Activated T-helper 17 cell treated with anti-CD3 and anti-CD28 coated beads, Interleukin-2, amount 50 U/mL, for 72 hours (primary cell): Measurements from ENCODE around the gene FRRS1L. TPM values are rescaled to one million over a fixed set of nuclear protein-coding genes. Genes with fewer than 3 reads are reported as not detected.

Experiments
- ATAC-seq: fragments of 150-1000 bp; cut with Tn5 transposase; replicated peaks from 2 replicates; pipeline ENCODE4 v1.10.0; 2021; ENCODE audit warnings: mild to moderate bottlenecking, moderate library complexity
- H3K27ac Mint-ChIP-seq: one replicate; pipeline ENCODE4 v1.8.0; 2022; ENCODE audit warnings: mixed read lengths
- H3K27me3 Mint-ChIP-seq: one replicate; pipeline ENCODE4 v1.8.0; 2022; ENCODE audit warnings: mixed read lengths
- H3K36me3 Mint-ChIP-seq: one replicate; pipeline ENCODE4 v1.8.0; 2022; ENCODE audit warnings: low read depth, mild to moderate bottlenecking, mixed read lengths
- H3K4me1 Mint-ChIP-seq: one replicate; pipeline ENCODE4 v1.8.0; 2022; ENCODE audit warnings: mixed read lengths
- H3K4me3 Mint-ChIP-seq: one replicate; pipeline ENCODE4 v1.8.0; 2022; ENCODE audit warnings: mild to moderate bottlenecking, mixed read lengths
- H3K9me3 Mint-ChIP-seq: one replicate; pipeline ENCODE4 v1.8.0; 2022; ENCODE audit warnings: mixed read lengths
- total RNA-seq, 2 donors: library from RNA; stranded (reverse); gene quantifications; one replicate each; pipeline ENCODE4 v1.2.3, GENCODE V29; 2022

FRRS1L gene
- total RNA-seq, 2 donors from 2014 or later = not detected

GRCh38 chr9:109162677-109163076 lies 4.4 kb downstream of the FRRS1L start:
- peaks cover 5% of the 10 kb centered on the region for H3K9me3 Mint-ChIP-seq
- H3K27me3 Mint-ChIP-seq = peaks cover 40% of the 10 kb centered on the region
- no peak overlapping the region for H3K27ac Mint-ChIP-seq
- peaks cover 4% of the 10 kb centered on the region for H3K4me1 Mint-ChIP-seq
- H3K36me3 Mint-ChIP-seq = no peaks in the 10 kb centered on the region
- ATAC-seq = no peak
- H3K4me3 Mint-ChIP-seq = no peak overlapping the region

GRCh38 chr9:109161471-109161870 lies 5.6 kb downstream of the FRRS1L start:
- Mint-ChIP-seq H3K9me3 (peaks cover 5% of the 10 kb centered on the region), H3K4me1 (no peaks in the 10 kb centered on the region), H3K36me3 (no peaks in the 10 kb centered on the region), H3K27ac (no peak overlapping the region), H3K4me3 (no peak overlapping the region), H3K27me3 (peaks cover 38% of the 10 kb centered on the region)
- ATAC-seq = no peak

- H3K36me3 Mint-ChIP-seq = no peaks in the 10 kb centered on the region
- H3K9me3 Mint-ChIP-seq = no peaks in the 10 kb centered on the region
- no peaks in the 10 kb centered on the region for H3K4me1 Mint-ChIP-seq
- H3K27ac Mint-ChIP-seq = no peak overlapping the region
- ATAC-seq = no peak
- peaks cover 19% of the 10 kb centered on the region for H3K27me3 Mint-ChIP-seq
- no peak overlapping the region for H3K4me3 Mint-ChIP-seq
These were observed 7.5 kb downstream of the FRRS1L start for GRCh38 chr9:109159583-109159982.

- H3K27ac Mint-ChIP-seq = no peak overlapping the region
- peaks cover 13% of the 10 kb centered on the region for H3K27me3 Mint-ChIP-seq
- no peaks in the 10 kb centered on the region for H3K4me1 Mint-ChIP-seq
- no peak overlapping the region for H3K4me3 Mint-ChIP-seq
- H3K36me3 Mint-ChIP-seq = no peaks in the 10 kb centered on the region
- ATAC-seq = no peak
- H3K9me3 Mint-ChIP-seq = peaks cover 3% of the 10 kb centered on the region
These were observed 8.4 kb downstream of the FRRS1L start for GRCh38 chr9:109158651-109159050.

GRCh38 chr9:109156708-109157107 lies 10.3 kb downstream of the FRRS1L start:
- Mint-ChIP-seq H3K36me3 (no peaks in the 10 kb centered on the region), H3K9me3 (peaks cover 9% of the 10 kb centered on the region), H3K4me1 (no peaks in the 10 kb centered on the region), H3K4me3 (no peak overlapping the region), H3K27me3 (peaks cover 13% of the 10 kb centered on the region), H3K27ac (no peak overlapping the region)
- no peak for ATAC-seq

- H3K27me3 Mint-ChIP-seq = no peaks in the 10 kb centered on the region
- H3K27ac Mint-ChIP-seq = no peak overlapping the region
- no peaks in the 10 kb centered on the region for H3K4me1 Mint-ChIP-seq
- no peak for ATAC-seq
- H3K4me3 Mint-ChIP-seq = no peak overlapping the region
- H3K9me3 Mint-ChIP-seq = peaks cover 10% of the 10 kb centered on the region
- no peaks in the 10 kb centered on the region for H3K36me3 Mint-ChIP-seq
These were observed 16.0 kb downstream of the FRRS1L start for GRCh38 chr9:109150925-109151545.

GRCh38 chr9:109149722-109150121 lies 17.3 kb downstream of the FRRS1L start:
- H3K4me3 Mint-ChIP-seq = no peak overlapping the region
- no peaks in the 10 kb centered on the region for H3K27me3 Mint-ChIP-seq
- no peaks in the 10 kb centered on the region for H3K4me1 Mint-ChIP-seq
- ATAC-seq = no peak
- H3K27ac Mint-ChIP-seq = no peak overlapping the region
- no peaks in the 10 kb centered on the region for H3K36me3 Mint-ChIP-seq
- peaks cover 10% of the 10 kb centered on the region for H3K9me3 Mint-ChIP-seq

GRCh38 chr9:109149089-109149488 lies 18.0 kb downstream of the FRRS1L start:
- Mint-ChIP-seq H3K27ac (no peak overlapping the region), H3K27me3 (no peaks in the 10 kb centered on the region), H3K4me3 (no peak overlapping the region), H3K4me1 (peaks cover under 1% of the 10 kb centered on the region), H3K9me3 (peaks cover 10% of the 10 kb centered on the region), H3K36me3 (no peaks in the 10 kb centered on the region)
- ATAC-seq = no peak

GRCh38 chr9:109145051-109145450 lies 22.0 kb downstream of the FRRS1L start:
- Mint-ChIP-seq H3K4me1 (peaks cover 5% of the 10 kb centered on the region), H3K27ac (no peak overlapping the region), H3K27me3 (no peaks in the 10 kb centered on the region), H3K36me3 (no peaks in the 10 kb centered on the region), H3K4me3 (no peak overlapping the region), H3K9me3 (no peaks in the 10 kb centered on the region)
- ATAC-seq = no peak

GRCh38 chr9:109143881-109144562 lies 23.0 kb downstream of the FRRS1L start:
- H3K36me3 Mint-ChIP-seq = no peaks in the 10 kb centered on the region
- peaks cover 5% of the 10 kb centered on the region for H3K4me1 Mint-ChIP-seq
- H3K27me3 Mint-ChIP-seq = no peaks in the 10 kb centered on the region
- peak; percentile 70 for ATAC-seq
- H3K9me3 Mint-ChIP-seq = no peaks in the 10 kb centered on the region
- H3K4me3 Mint-ChIP-seq = no peak overlapping the region
- H3K27ac Mint-ChIP-seq = no peak overlapping the region

- H3K27me3 Mint-ChIP-seq = no peaks in the 10 kb centered on the region
- H3K4me3 Mint-ChIP-seq = no peak overlapping the region
- peaks cover 5% of the 10 kb centered on the region for H3K4me1 Mint-ChIP-seq
- H3K9me3 Mint-ChIP-seq = no peaks in the 10 kb centered on the region
- H3K36me3 Mint-ChIP-seq = no peaks in the 10 kb centered on the region
- H3K27ac Mint-ChIP-seq = no peak overlapping the region
- no peak for ATAC-seq
These were observed 25.7 kb downstream of the FRRS1L start for GRCh38 chr9:109141375-109141774.

- Mint-ChIP-seq H3K27ac (no peak overlapping the region), H3K4me3 (no peak overlapping the region), H3K4me1 (peaks cover 5% of the 10 kb centered on the region), H3K36me3 (no peaks in the 10 kb centered on the region), H3K27me3 (no peaks in the 10 kb centered on the region), H3K9me3 (no peaks in the 10 kb centered on the region)
- no peak for ATAC-seq
These were observed 27.2 kb downstream of the FRRS1L start for GRCh38 chr9:109139851-109140250.

- ATAC-seq = no peak
These were observed 28.6 kb downstream of the FRRS1L start for GRCh38 chr9:109138421-109138820.

GRCh38 chr9:109134167-109134578 lies 32.9 kb downstream of the FRRS1L start:
- Mint-ChIP-seq H3K4me1 (no peaks in the 10 kb centered on the region), H3K9me3 (no peaks in the 10 kb centered on the region), H3K27me3 (no peaks in the 10 kb centered on the region), H3K27ac (no peak overlapping the region), H3K36me3 (no peaks in the 10 kb centered on the region), H3K4me3 (no peak overlapping the region)
- ATAC-seq = no peak

More at GRCh38 chr9:109138421-109138820, 28.6 kb downstream of the FRRS1L start:
- no peaks in the 10 kb centered on the region for H3K9me3 Mint-ChIP-seq
- H3K36me3 Mint-ChIP-seq = no peaks in the 10 kb centered on the region
- H3K4me3 Mint-ChIP-seq = no peak overlapping the region
- H3K4me1 Mint-ChIP-seq = no peaks in the 10 kb centered on the region
- no peak overlapping the region for H3K27ac Mint-ChIP-seq
- no peaks in the 10 kb centered on the region for H3K27me3 Mint-ChIP-seq

GRCh38 chr9:109133533-109133932 lies 33.5 kb downstream of the FRRS1L start:
- H3K27me3 Mint-ChIP-seq = no peaks in the 10 kb centered on the region
- ATAC-seq = no peak
- H3K36me3 Mint-ChIP-seq = no peaks in the 10 kb centered on the region
- H3K4me1 Mint-ChIP-seq = no peaks in the 10 kb centered on the region
- H3K27ac Mint-ChIP-seq = no peak overlapping the region
- H3K4me3 Mint-ChIP-seq = no peak overlapping the region
- no peaks in the 10 kb centered on the region for H3K9me3 Mint-ChIP-seq
